H9 (cell line): ENCODE data around the gene ITPR2. TPM values are rescaled to one million over a fixed set of nuclear protein-coding genes. Genes with fewer than 3 reads are reported as not detected.

Experiments
- DNase-seq: peaks from one replicate; pipeline ENCODE4 v3.0.0-alpha.2; 2017
- H2AFZ ChIP-seq: one replicate; pipeline ENCODE4 v1.6.1; 2013; ENCODE audit warnings: mild to moderate bottlenecking, low read length, control low read depth, moderate library complexity
- H2AK5ac ChIP-seq: 2 replicates; pipeline ENCODE4 v1.6.1; 2013; ENCODE audit warnings: low read length, control low read depth, mixed read lengths; ENCODE audit not compliant: insufficient read length
- H2BK120ac ChIP-seq: one replicate; pipeline ENCODE4 v1.6.1; 2013; ENCODE audit warnings: low read depth, mild to moderate bottlenecking, low read length, control low read depth, inconsistent platforms; ENCODE audit not compliant: poor library complexity, severe bottlenecking
- H2BK12ac ChIP-seq: 2 replicates; pipeline ENCODE4 v1.6.1; 2013; ENCODE audit warnings: low read length, control low read depth, mixed read lengths, low read depth; ENCODE audit not compliant: insufficient read length
- H2BK15ac ChIP-seq: 2 replicates; pipeline ENCODE4 v1.6.1; 2013; ENCODE audit warnings: low read depth, low read length, control low read depth
- H2BK20ac ChIP-seq: one replicate; pipeline ENCODE4 v1.6.1; 2013; ENCODE audit warnings: low read depth, mild to moderate bottlenecking, low read length, control low read depth, inconsistent platforms; ENCODE audit not compliant: poor library complexity, severe bottlenecking
- H2BK5ac ChIP-seq: 2 replicates; pipeline ENCODE4 v1.6.1; 2013; ENCODE audit warnings: low read length, control low read depth, mixed read lengths; ENCODE audit not compliant: insufficient read length
- H3K14ac ChIP-seq: 2 replicates; pipeline ENCODE4 v1.6.1; 2013; ENCODE audit warnings: low read length, control low read depth; ENCODE audit not compliant: insufficient read depth
- H3K18ac ChIP-seq: 2 replicates; pipeline ENCODE4 v1.6.1; 2013; ENCODE audit warnings: low read depth, mild to moderate bottlenecking, mixed read lengths, low read length, control low read depth; ENCODE audit not compliant: insufficient read length
- H3K23ac ChIP-seq: 2 replicates; pipeline ENCODE4 v1.6.1; 2013; ENCODE audit warnings: low read length, control low read depth, mixed read lengths, low read depth; ENCODE audit not compliant: insufficient read length
- H3K23me2 ChIP-seq: 2 replicates; pipeline ENCODE4 v1.6.1; 2013; ENCODE audit warnings: low read depth, mild to moderate bottlenecking, mixed read lengths, low read length, control low read depth; ENCODE audit not compliant: insufficient read length, poor library complexity, severe bottlenecking
- H3K27ac ChIP-seq: 2 replicates; pipeline ENCODE4 v1.5.1; 2013; ENCODE audit warnings: low read length, control low read depth, mixed read lengths, low read depth; ENCODE audit not compliant: insufficient read length
- H3K27me3 ChIP-seq: 2 replicates; pipeline ENCODE4 v1.6.1; 2013; ENCODE audit warnings: low read length, control low read depth, inconsistent platforms; ENCODE audit not compliant: insufficient read depth
- H3K4ac ChIP-seq: 2 replicates; pipeline ENCODE4 v1.6.1; 2013; ENCODE audit warnings: low read depth, mild to moderate bottlenecking, control low read depth, inconsistent platforms, low read length, moderate library complexity
- H3K4me1 ChIP-seq: 2 replicates; pipeline ENCODE4 v1.6.1; 2013; ENCODE audit warnings: low read length, control low read depth, inconsistent platforms; ENCODE audit not compliant: insufficient read depth
- H3K4me2 ChIP-seq: 2 replicates; pipeline ENCODE4 v1.6.1; 2013; ENCODE audit warnings: low read length, control low read depth, mixed read lengths; ENCODE audit not compliant: insufficient read length, insufficient read depth
- H3K56ac ChIP-seq: 2 replicates; pipeline ENCODE4 v1.6.1; 2013; ENCODE audit warnings: low read depth, mild to moderate bottlenecking, mixed read lengths, low read length, control low read depth; ENCODE audit not compliant: insufficient read length
- H3K79me1 ChIP-seq: 2 replicates; pipeline ENCODE4 v1.6.1; 2013; ENCODE audit warnings: low read depth, mild to moderate bottlenecking, moderate library complexity, low read length, control low read depth, inconsistent platforms; ENCODE audit not compliant: insufficient read depth, poor library complexity, severe bottlenecking
- H3K79me2 ChIP-seq: 2 replicates; pipeline ENCODE4 v1.6.1; 2013; ENCODE audit warnings: low read length, control low read depth, inconsistent platforms; ENCODE audit not compliant: insufficient read depth
- H3K9ac ChIP-seq: 2 replicates; pipeline ENCODE4 v1.6.1; 2013; ENCODE audit warnings: low read length, control low read depth, mixed read lengths; ENCODE audit not compliant: insufficient read length; ENCODE audit errors: extremely low read depth
- H3K9me3 ChIP-seq: one replicate; pipeline ENCODE4 v1.6.1; 2013; ENCODE audit warnings: low read depth, low read length, inconsistent platforms; ENCODE audit not compliant: control insufficient read depth
- H3T11ph ChIP-seq: one replicate; pipeline ENCODE4 v1.6.1; 2013; ENCODE audit warnings: mild to moderate bottlenecking, low read length, control low read depth, inconsistent platforms
- H4K20me1 ChIP-seq: one replicate; pipeline ENCODE4 v1.6.1; 2013; ENCODE audit not compliant: control insufficient read depth, insufficient read length, insufficient read depth
- H4K5ac ChIP-seq: 2 replicates; pipeline ENCODE4 v1.6.1; 2013; ENCODE audit warnings: low read depth, mild to moderate bottlenecking, mixed read lengths, low read length, control low read depth; ENCODE audit not compliant: insufficient read length
- H4K8ac ChIP-seq: replicated peaks from 2 replicates; pipeline ENCODE4 v1.6.1; 2013; ENCODE audit warnings: low read length, control low read depth, mixed read lengths, low read depth; ENCODE audit not compliant: insufficient read length
- H4K91ac ChIP-seq: 2 replicates; pipeline ENCODE4 v1.6.1; 2013; ENCODE audit warnings: low read depth, mild to moderate bottlenecking, moderate library complexity, mixed read lengths, low read length, control low read depth; ENCODE audit not compliant: insufficient read length
- H3K27ac Mint-ChIP-seq, 3 experiments: 2 replicates in 2 of 3; 3 replicates in 1 of 3; pipeline ENCODE4 v1.8.0; 2020 to 2021; ENCODE audit warnings: mixed read lengths in 3 of 3, mild to moderate bottlenecking in 1 of 3, moderate library complexity in 1 of 3
- H3K27me3 Mint-ChIP-seq: 2 replicates; pipeline ENCODE4 v1.8.0; 2021; ENCODE audit warnings: low read depth, mild to moderate bottlenecking, moderate library complexity, mixed read lengths
- H3K36me3 Mint-ChIP-seq, 3 experiments: 2 replicates in 2 of 3; 3 replicates in 1 of 3; pipeline ENCODE4 v1.8.0; 2020 to 2021; ENCODE audit warnings: low read depth in 3 of 3, mixed read lengths in 3 of 3; ENCODE audit not compliant: insufficient read depth in 1 of 3
- H3K4me1 Mint-ChIP-seq, 2 experiments: 2 replicates each; pipeline ENCODE4 v1.8.0; 2020; ENCODE audit warnings: mixed read lengths in 2 of 2
- H3K4me3 Mint-ChIP-seq, 2 experiments: 2 replicates in 1 of 2; 3 replicates in 1 of 2; pipeline ENCODE4 v1.8.0; 2020 to 2021; ENCODE audit warnings: mild to moderate bottlenecking in 2 of 2, mixed read lengths in 2 of 2, moderate library complexity in 1 of 2
- H3K9me3 Mint-ChIP-seq, 2 experiments: 2 replicates in 1 of 2; 3 replicates in 1 of 2; pipeline ENCODE4 v1.8.0; 2020; ENCODE audit warnings: mild to moderate bottlenecking in 2 of 2, mixed read lengths in 2 of 2, moderate library complexity in 1 of 2
- WGBS: extraction: QIAGEN DNeasy Blood & Tissue Kit; methylation state at CpG from one replicate; pipeline ENCODE4 v1.1.7; 2013; ENCODE audit warnings: missing lambda C conversion rate, low lambda C conversion rate, mixed read lengths; ENCODE audit not compliant: insufficient read length; ENCODE audit errors: extremely low coverage; 5-methylcytosine and 5-hydroxymethylcytosine counted together
- total RNA-seq: library from RNA; stranded (reverse); gene quantifications from 2 replicates; pipeline ENCODE4 v1.2.1, GENCODE V29; 2021
- TF ChIP-seq, protein P1 (sequence below): fragments of 200-600 bp; sonication (generic); conservative IDR thresholded peaks from 3 replicates; pipeline ENCODE4 v1.8.0; 2021; ENCODE audit warnings: antibody characterized with exemption, mild to moderate bottlenecking

The ITPR2 gene
- total RNA-seq, 1 experiment from 2014 or later: 14.8 TPM

DNA sequence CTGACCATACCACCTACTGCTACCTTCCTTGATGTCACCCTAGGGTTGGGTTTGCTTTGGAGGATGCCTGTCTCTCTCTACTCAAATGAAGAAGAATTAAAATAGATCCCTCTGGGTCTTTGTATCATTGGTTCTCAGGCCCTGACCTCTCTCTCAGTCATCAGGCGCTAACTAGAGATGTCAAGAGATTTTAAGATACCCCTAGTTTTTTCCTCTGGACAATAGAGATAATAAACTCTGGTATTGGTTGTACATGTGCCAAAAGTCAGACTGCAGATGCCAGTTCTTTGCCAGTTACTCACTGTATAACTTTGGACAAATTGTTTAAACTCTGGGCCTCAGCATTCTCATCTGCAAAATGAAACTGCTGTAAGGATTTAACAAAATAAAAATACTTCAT is 31.5 kb downstream of the ITPR2 start:
- no peak overlapping the region for H3K4me3 Mint-ChIP-seq
- no peaks in the 10 kb centered on the region for H3K4me1 ChIP-seq
- no CpG with 5 or more reads among the region's 1 CpG for WGBS
- no peak overlapping the region for H2BK5ac ChIP-seq
- H2BK120ac ChIP-seq: no peak overlapping the region
- no peak overlapping the region for H3K4me2 ChIP-seq
- H3K4ac ChIP-seq: no peak overlapping the region
- no peaks in the 10 kb centered on the region for H4K20me1 ChIP-seq
- peaks cover 0 to 2% of the 10 kb centered on the region in 2 experiments; a peak in 1 of 4 replicates for H3K4me1 Mint-ChIP-seq
- no peak overlapping the region for H3K56ac ChIP-seq
- no peak overlapping the region for H2AK5ac ChIP-seq
- no peaks in the 10 kb centered on the region for H3K9me3 ChIP-seq
- H3K9me3 Mint-ChIP-seq: no peaks in the 10 kb centered on the region
- H3K23ac ChIP-seq: no peak overlapping the region
- no peak overlapping the region for H4K8ac ChIP-seq
- H2BK15ac ChIP-seq: no peak overlapping the region
- H3K27ac Mint-ChIP-seq: no peak overlapping the region
- H3K9ac ChIP-seq: no peak overlapping the region
- no peak overlapping the region for H4K91ac ChIP-seq
- H3K18ac ChIP-seq: no peak overlapping the region
- H3K14ac ChIP-seq: no peak overlapping the region
- H3K36me3 Mint-ChIP-seq: peaks cover 0 to 4% (median 0%) of the 10 kb centered on the region in 3 experiments; a peak in 1 of 7 replicates
- H3K27me3 Mint-ChIP-seq: no peaks in the 10 kb centered on the region
- H2BK12ac ChIP-seq: no peak overlapping the region
- TF ChIP-seq, protein P1, sequence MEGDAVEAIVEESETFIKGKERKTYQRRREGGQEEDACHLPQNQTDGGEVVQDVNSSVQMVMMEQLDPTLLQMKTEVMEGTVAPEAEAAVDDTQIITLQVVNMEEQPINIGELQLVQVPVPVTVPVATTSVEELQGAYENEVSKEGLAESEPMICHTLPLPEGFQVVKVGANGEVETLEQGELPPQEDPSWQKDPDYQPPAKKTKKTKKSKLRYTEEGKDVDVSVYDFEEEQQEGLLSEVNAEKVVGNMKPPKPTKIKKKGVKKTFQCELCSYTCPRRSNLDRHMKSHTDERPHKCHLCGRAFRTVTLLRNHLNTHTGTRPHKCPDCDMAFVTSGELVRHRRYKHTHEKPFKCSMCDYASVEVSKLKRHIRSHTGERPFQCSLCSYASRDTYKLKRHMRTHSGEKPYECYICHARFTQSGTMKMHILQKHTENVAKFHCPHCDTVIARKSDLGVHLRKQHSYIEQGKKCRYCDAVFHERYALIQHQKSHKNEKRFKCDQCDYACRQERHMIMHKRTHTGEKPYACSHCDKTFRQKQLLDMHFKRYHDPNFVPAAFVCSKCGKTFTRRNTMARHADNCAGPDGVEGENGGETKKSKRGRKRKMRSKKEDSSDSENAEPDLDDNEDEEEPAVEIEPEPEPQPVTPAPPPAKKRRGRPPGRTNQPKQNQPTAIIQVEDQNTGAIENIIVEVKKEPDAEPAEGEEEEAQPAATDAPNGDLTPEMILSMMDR: no peak
- no peak overlapping the region for H3K27ac ChIP-seq
- H3K79me2 ChIP-seq: peaks cover 9% of the 10 kb centered on the region; the same call in 1 of the 2 replicates
- H4K5ac ChIP-seq: no peak overlapping the region
- H3T11ph ChIP-seq: no peak overlapping the region
- H3K79me1 ChIP-seq: peaks cover 1% of the 10 kb centered on the region
- H2BK20ac ChIP-seq: no peak overlapping the region
- H2AFZ ChIP-seq: no peak overlapping the region
- no peaks in the 10 kb centered on the region for H3K27me3 ChIP-seq
- no peak for DNase-seq
- H3K23me2 ChIP-seq: no peaks in the 10 kb centered on the region
